LHCN-M2 (cell line): ENCODE measurements around the gene SENP3. TPM values are rescaled to one million over a fixed set of nuclear protein-coding genes. Genes with fewer than 3 reads are reported as not detected.

Experiments
- DNase-seq: peaks from one replicate; pipeline ENCODE4 v3.0.0-alpha.2; 2012; ENCODE audit warnings: low read depth
- polyA plus RNA-seq: library from polyadenylated mRNA; unstranded; fragments of >200 nt; gene quantifications from one replicate; pipeline ENCODE4 v1.2.1, GENCODE V29; 2012; ENCODE audit warnings: missing spikeins
- total RNA-seq: library from RNA; depleted of rRNA; stranded (reverse); fragments of >200 nt; gene quantifications from 2 replicates; pipeline ENCODE4 v1.2.3, GENCODE V29; 2014; rRNA removed

SENP3 gene
- 108 and 131 TPM in 2 replicates for total RNA-seq
- polyA plus RNA-seq, result 52.4 TPM

- peak; percentile 84 for DNase-seq
These were observed at the start of gene SENP3 for GRCh38 chr17:7561589-7562207. Gene SENP3, plus strand, starts transcription at chr17:7561919. Its CDS starts 1,158 bp downstream, at chr17:7563077.

- DNase-seq, result no peak
These were observed 49.6 kb upstream of the SENP3 start for GRCh38 chr17:7512105-7512504.

- DNase-seq, result no peak
These were observed 48.7 kb upstream of the SENP3 start for GRCh38 chr17:7512824-7513540.

- no peak for DNase-seq
These were observed 47.8 kb upstream of the SENP3 start for GRCh38 chr17:7513850-7514419.

GRCh38 chr17:7515911-7516610 is 45.7 kb upstream of the SENP3 start:
- no peak for DNase-seq

- DNase-seq, result no peak
These were observed 38.7 kb upstream of the SENP3 start for GRCh38 chr17:7523033-7523432.

- DNase-seq, result no peak
These were observed 32.9 kb upstream of the SENP3 start for GRCh38 chr17:7528842-7529241.

GRCh38 chr17:7530023-7530900 is 31.5 kb upstream of the SENP3 start:
- no peak for DNase-seq

- no peak for DNase-seq
These were observed 23.7 kb upstream of the SENP3 start for GRCh38 chr17:7538050-7538449.

- DNase-seq, result no peak
These were observed 22.7 kb upstream of the SENP3 start for GRCh38 chr17:7538891-7539545.

- no peak for DNase-seq
These were observed 20.6 kb upstream of the SENP3 start for GRCh38 chr17:7541074-7541621.

- DNase-seq, result no peak
These were observed 16.8 kb upstream of the SENP3 start for GRCh38 chr17:7544911-7545310.

GRCh38 chr17:7548585-7549400 is 12.9 kb upstream of the SENP3 start, which contains the start of gene TNFSF12:
Gene TNFSF12, plus strand, starts transcription at chr17:7549058. Its CDS starts 96 bp downstream, at chr17:7549154.
- peak; percentile 15 for DNase-seq

- DNase-seq, result no peak
These were observed 12.2 kb upstream of the SENP3 start for GRCh38 chr17:7549401-7550055.

- peak; percentile 59 for DNase-seq
These were observed 11.4 kb upstream of the SENP3 start for GRCh38 chr17:7550344-7550743.

GRCh38 chr17:7551396-7551795 is 10.3 kb upstream of the SENP3 start:
- DNase-seq, result no peak

GRCh38 chr17:7552621-7553051 is 9.1 kb upstream of the SENP3 start:
- DNase-seq, result no peak

GRCh38 chr17:7553356-7553755 is 8.4 kb upstream of the SENP3 start:
- no peak for DNase-seq
